GM21825 (cell line): ENCODE data around the gene DNMT3A.

Experiments used
- ATAC-seq: cut with Tn5 transposase; IDR thresholded peaks from one replicate; pipeline ENCODE4 v1.9.1; 2021; ENCODE audit warnings: mild to moderate bottlenecking, moderate library complexity; ENCODE audit not compliant: unreplicated experiment

DNMT3A gene

DNA sequence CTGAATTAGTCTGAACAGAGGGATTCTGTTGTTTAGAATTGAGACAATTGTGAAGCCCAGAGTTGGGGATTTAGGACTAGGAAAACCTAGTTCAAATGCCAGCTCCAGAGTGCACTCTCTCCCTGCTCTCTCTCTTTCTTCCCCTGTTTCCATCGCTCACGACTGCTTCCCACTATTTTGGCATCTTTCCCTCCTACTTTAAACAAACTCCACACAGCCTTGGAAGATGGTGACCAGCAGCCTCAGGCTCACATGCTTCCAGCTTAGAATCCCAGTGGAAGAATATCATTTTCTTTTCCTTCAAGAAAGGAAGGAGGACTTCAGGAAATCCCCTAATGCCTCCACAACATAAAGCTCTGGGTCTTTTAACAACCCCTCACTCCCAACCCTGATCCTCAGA lies 6.1 kb upstream of the DNMT3A start:
- ATAC-seq, result no peak

GRCh38 chr2:25347205-25347815 lies 5.6 kb upstream of the DNMT3A start:
- ATAC-seq, result no peak

- ATAC-seq, result no peak
Observed at GRCh38 chr2:25343187-25343825, 1.6 kb upstream of the DNMT3A start.

DNA sequence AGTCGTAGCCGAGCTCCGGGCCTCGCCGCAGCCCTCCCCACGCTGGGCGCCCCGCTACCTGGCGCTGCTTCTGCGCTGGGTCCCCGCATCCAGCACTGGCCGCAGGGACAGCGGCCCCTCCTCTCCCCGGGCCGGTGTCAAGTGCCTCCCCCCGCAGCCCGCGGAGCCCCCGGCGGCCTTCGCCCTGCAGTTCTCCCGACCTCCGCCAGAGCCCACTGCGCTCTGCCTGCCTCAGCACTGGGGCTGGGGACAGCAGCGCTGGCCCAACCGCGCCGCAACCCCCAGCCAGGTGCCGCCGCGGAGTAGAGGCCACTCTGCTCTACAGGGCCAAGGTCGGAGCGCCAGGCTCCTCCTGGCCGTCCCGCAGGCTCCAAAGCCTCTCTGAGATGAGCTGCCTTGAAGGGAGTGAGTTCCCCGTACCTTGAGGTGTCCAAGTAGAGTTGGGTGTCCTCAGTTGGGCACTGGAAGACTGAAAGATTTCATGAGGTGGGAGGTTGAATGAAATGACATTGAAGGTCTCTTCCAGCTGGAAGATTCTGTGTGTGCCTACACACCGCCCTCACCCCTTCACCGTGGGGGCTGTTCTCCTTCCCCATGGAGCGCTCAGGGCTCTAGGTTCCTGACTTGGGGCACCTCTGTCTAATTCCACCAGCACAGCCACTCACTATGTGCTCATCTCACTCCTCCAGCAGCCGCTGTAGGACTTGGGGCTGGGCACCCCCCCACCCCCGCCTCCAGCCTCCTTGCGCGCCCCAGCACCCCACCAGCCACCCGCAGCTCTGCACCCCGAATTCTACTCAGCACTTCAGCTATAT lies 854 bp upstream of the DNMT3A start:
- peak; percentile 66 for ATAC-seq

DNA sequence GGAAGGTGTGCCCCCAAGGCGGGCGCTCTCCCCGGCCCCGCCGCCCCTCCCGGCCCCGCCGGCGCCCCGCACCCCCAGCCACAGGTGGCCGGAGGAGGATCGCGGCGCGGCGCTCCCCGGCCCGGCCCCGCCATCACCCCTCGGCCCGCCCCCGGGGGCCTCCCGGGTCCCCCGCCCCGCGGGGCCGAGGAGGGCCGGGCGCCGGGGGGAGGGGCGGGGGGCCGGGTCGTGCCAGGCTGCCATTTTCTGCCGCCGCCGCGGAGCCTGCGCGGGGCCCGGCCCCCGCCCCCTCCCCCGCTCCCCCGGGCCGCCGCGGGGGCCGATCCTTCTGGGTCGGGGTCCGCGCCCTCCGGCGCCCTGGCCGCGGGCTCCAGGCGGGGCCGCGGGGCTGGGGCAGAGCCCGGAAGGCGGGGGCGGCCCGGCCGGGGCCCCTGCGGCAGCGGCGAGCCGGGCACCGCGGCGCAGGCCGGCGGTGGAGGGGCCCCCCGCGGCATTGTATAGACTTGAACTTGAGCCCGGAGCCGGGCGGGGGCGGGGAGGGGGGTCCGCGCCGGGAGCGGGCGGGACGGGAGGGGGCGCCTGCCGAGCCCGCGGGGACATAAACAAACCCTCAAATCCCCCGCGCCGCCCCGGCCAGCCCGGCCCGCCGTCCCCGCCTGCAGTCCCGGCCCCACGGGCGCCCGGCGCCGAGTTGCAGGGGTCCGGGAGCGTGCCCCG lies 556 bp downstream of the DNMT3A start:
- peak; percentile 22 for ATAC-seq

- ATAC-seq, result no peak
Observed at GRCh38 chr2:25340181-25340921, 1.4 kb downstream of the DNMT3A start.

DNA sequence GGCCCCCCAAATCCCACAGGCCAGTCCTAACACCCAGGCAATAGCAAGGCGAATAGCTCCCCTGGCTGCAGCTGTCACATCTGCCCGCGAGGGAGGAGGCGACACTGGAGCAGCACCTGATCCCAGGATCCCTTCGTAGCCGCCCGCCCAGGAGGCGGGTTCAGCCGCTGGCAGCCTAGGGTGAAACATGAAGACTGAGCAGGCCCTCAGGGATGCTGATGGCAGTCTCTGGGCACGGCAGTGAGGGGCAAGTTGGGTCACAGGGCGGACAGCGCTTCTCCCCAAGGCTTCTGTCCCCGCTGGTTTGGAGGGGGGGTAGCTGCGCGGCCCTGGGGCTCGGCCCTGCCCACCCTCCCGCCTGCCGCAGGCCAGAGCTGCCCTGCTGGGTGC lies 1.9 kb downstream of the DNMT3A start:
- no peak for ATAC-seq

GRCh38 chr2:25339211-25339674 lies 2.5 kb downstream of the DNMT3A start:
- no peak for ATAC-seq

GRCh38 chr2:25338401-25338800 lies 3.3 kb downstream of the DNMT3A start:
- ATAC-seq, result no peak

GRCh38 chr2:25337891-25338290 lies 3.8 kb downstream of the DNMT3A start:
- ATAC-seq, result no peak

GRCh38 chr2:25337276-25337675 lies 4.4 kb downstream of the DNMT3A start:
- no peak for ATAC-seq

DNA sequence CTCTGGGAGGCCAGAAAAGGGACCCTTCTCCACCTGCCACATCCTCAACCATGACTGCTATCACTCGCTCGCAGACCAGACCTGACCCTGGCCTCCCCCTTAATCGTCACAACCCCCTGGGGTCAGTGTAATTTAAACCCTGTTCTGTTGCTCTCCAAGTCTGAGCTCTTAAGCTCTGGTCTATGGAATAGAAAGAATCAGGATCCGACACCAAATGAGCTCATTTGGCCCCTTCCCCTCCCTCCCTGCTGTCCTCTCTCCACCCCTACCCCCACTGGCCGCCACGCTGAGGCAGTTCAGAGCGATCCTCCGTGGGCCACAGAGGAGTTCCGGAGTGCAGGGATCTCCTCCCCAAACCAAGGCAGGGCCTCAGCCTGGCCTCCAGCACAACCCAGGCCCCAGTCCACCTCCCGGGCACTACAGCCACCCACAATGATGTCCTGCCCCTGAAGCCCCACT lies 5.3 kb downstream of the DNMT3A start:
- no peak for ATAC-seq

DNA sequence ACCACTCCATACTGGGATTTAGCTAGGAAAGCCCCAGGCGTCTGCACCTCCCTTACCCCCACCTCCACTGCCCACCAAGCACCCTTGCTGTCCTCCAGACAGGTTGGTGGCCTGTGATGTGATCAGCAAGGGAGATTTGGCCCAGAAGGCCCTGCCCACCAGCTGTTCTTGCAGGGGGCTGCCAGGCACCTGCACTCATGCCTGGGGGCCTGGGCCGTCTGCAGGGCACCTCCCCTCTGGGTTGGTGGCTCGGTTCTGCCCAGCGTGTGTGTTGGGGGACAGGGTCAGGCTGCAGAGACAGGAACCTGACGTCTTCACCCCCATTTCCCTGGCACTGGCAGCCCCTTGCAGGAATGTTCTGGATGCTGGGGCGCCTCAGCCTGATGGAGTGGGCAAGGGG lies 5.8 kb downstream of the DNMT3A start:
- ATAC-seq, result no peak

GRCh38 chr2:25335204-25335603 lies 6.5 kb downstream of the DNMT3A start:
- ATAC-seq, result no peak

- no peak for ATAC-seq
Observed at GRCh38 chr2:25334482-25334881, 7.2 kb downstream of the DNMT3A start.

GRCh38 chr2:25333981-25334380 lies 7.7 kb downstream of the DNMT3A start:
- no peak for ATAC-seq

GRCh38 chr2:25332571-25332970 lies 9.2 kb downstream of the DNMT3A start:
- no peak for ATAC-seq

- ATAC-seq, result no peak
Observed at GRCh38 chr2:25331686-25332365, 9.9 kb downstream of the DNMT3A start.

GRCh38 chr2:25330937-25331336 lies 10.8 kb downstream of the DNMT3A start:
- no peak for ATAC-seq

DNA sequence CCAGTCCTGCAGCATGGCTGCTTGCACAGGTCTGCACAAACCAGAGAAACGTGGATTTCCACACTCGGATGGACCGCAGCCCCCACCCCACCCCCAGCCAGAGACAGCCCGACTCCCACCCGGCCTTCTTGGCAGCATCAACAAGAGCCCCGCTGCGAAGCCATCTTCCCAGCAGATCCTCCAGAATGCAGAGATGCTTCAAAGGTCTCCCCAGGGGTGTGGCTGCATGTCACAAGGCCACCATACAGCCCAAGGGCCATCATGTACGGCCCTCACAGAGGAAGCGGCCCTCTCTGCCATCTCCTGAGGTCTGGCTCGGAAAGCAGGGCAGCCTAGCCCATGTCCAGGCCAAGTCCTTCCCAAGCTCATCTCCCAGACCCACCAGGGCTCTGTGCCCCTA lies 11.5 kb downstream of the DNMT3A start:
- ATAC-seq, result no peak
